SJSA1 (cell line): ENCODE data around the gene RIPK3. TPM values are rescaled to one million over a fixed set of nuclear protein-coding genes. Genes with fewer than 3 reads are reported as not detected.

Source experiments
- DNase-seq, 2 experiments: peaks; one replicate each; pipeline ENCODE4 v3.0.0-alpha.2; 2015 to 2020; ENCODE audit warnings: low spot score in 2 of 2, low read depth in 1 of 2
- H3K27ac ChIP-seq: fragments of 250-450 bp; sonication (Bioruptor Pico); 2 replicates; pipeline ENCODE4 v1.5.1; 2020; ENCODE audit warnings: mild to moderate bottlenecking, moderate library complexity
- H3K27me3 ChIP-seq: fragments of 250-450 bp; sonication (Bioruptor Pico); replicated peaks from 2 replicates; pipeline ENCODE4 v1.5.1; 2020; ENCODE audit warnings: mild to moderate bottlenecking, moderate library complexity
- H3K36me3 ChIP-seq: fragments of 250-450 bp; sonication (Bioruptor Pico); 2 replicates; pipeline ENCODE4 v1.5.1; 2020; ENCODE audit warnings: mild to moderate bottlenecking
- H3K4me1 ChIP-seq: fragments of 250-450 bp; sonication (Bioruptor Pico); replicated peaks from 2 replicates; pipeline ENCODE4 v1.6.1; 2021; ENCODE audit warnings: mild to moderate bottlenecking
- H3K4me3 ChIP-seq: fragments of 250-450 bp; sonication (Bioruptor Pico); 2 replicates; pipeline ENCODE4 v1.5.1; 2020; ENCODE audit warnings: mild to moderate bottlenecking
- H3K9me3 ChIP-seq: fragments of 250-450 bp; sonication (Bioruptor Pico); replicated peaks from 2 replicates; pipeline ENCODE4 v1.5.1; 2020; ENCODE audit warnings: mild to moderate bottlenecking
- total RNA-seq: library from RNA; depleted of rRNA; stranded (reverse); fragments of >200 nt; shearing (Covaris generic); gene quantifications from 2 replicates; pipeline ENCODE4 v1.2.3, GENCODE V29; 2014; rRNA removed

Gene RIPK3
- total RNA-seq, 1 experiment from 2014 or later, result not detected

GRCh38 chr14:24290746-24291145 is 49.0 kb downstream of the RIPK3 start:
- Histone ChIP-seq H3K27me3 (no peaks in the 10 kb centered on the region), H3K4me3 (no peak overlapping the region), H3K4me1 (no peaks in the 10 kb centered on the region), H3K9me3 (no peaks in the 10 kb centered on the region), H3K36me3 (peaks cover 8% of the 10 kb centered on the region), H3K27ac (no peak overlapping the region)
- DNase-seq, result no peak

GRCh38 chr14:24289649-24290280 is 50.0 kb downstream of the RIPK3 start:
- Histone ChIP-seq H3K4me1 (no peaks in the 10 kb centered on the region), H3K27me3 (no peaks in the 10 kb centered on the region), H3K36me3 (peaks cover 5% of the 10 kb centered on the region), H3K27ac (no peak overlapping the region), H3K4me3 (no peak overlapping the region), H3K9me3 (no peaks in the 10 kb centered on the region)
- DNase-seq, result no peak

- no peaks in the 10 kb centered on the region for H3K9me3 ChIP-seq
- DNase-seq, result no peak
- no peaks in the 10 kb centered on the region for H3K27me3 ChIP-seq
- no peak overlapping the region for H3K4me3 ChIP-seq
- no peaks in the 10 kb centered on the region for H3K4me1 ChIP-seq
- H3K36me3 ChIP-seq, result peaks cover 5% of the 10 kb centered on the region
- H3K27ac ChIP-seq, result no peak overlapping the region
These were observed 52.8 kb downstream of the RIPK3 start for GRCh38 chr14:24286996-24287395.

Other genes with a start within 250 kb of the RIPK3 start
- 4.8 and 5.3 TPM in 2 replicates for gene PCK2, start 245.7 kb downstream of the RIPK3 start, total RNA-seq
- gene DCAF11, start 225.2 kb downstream of the RIPK3 start, total RNA-seq, result 43.1 and 44.0 TPM in 2 replicates
- 1.4 TPM in 1 of 2 replicates, not detected in the other for gene NRL, start 225.0 kb downstream of the RIPK3 start, total RNA-seq
- gene FITM1, start 209.3 kb downstream of the RIPK3 start, total RNA-seq, result 1.8 TPM in 1 of 2 replicates, not detected in the other
- 168 and 199 TPM in 2 replicates for gene PSME1, start 203.8 kb downstream of the RIPK3 start, total RNA-seq
- 11.1 and 24.5 TPM in 2 replicates for gene EMC9, start 198.4 kb downstream of the RIPK3 start, total RNA-seq
- 161 and 167 TPM in 2 replicates for gene PSME2, start 193.4 kb downstream of the RIPK3 start, total RNA-seq
- gene RNF31, start 192.5 kb downstream of the RIPK3 start, total RNA-seq, result 40.3 and 135 TPM in 2 replicates
- gene IRF9, start 178.7 kb downstream of the RIPK3 start, total RNA-seq, result 21.8 and 24.3 TPM in 2 replicates
- 0.47 and 6.8 TPM in 2 replicates for gene REC8, start 167.9 kb downstream of the RIPK3 start, total RNA-seq
- gene IPO4, start 151.2 kb downstream of the RIPK3 start, total RNA-seq, result 25.1 and 27.6 TPM in 2 replicates
- gene TM9SF1, start 144.6 kb downstream of the RIPK3 start, total RNA-seq, result 60.3 and 60.5 TPM in 2 replicates
- gene TSSK4, start 134.3 kb downstream of the RIPK3 start, total RNA-seq, result not detected in 2 replicates
- 23.0 and 29.9 TPM in 2 replicates for gene CHMP4A, start 126.5 kb downstream of the RIPK3 start, total RNA-seq
- 13.6 and 30.8 TPM in 2 replicates for gene MDP1, start 123.9 kb downstream of the RIPK3 start, total RNA-seq
- 234 and 316 TPM in 2 replicates for gene NEDD8, start 107.6 kb downstream of the RIPK3 start, total RNA-seq
- gene GMPR2, start 107.1 kb downstream of the RIPK3 start, total RNA-seq, result 46.1 and 64.8 TPM in 2 replicates
- gene TINF2, start 97.4 kb downstream of the RIPK3 start, total RNA-seq, result 31.1 and 53.0 TPM in 2 replicates
- 0.76 TPM in 1 of 2 replicates, not detected in the other for gene TGM1, start 76.8 kb downstream of the RIPK3 start, total RNA-seq
- gene RABGGTA, start 68.4 kb downstream of the RIPK3 start, total RNA-seq, result 18.0 and 30.4 TPM in 2 replicates
- 5.4 and 20.5 TPM in 2 replicates for gene DHRS1, start 40.2 kb downstream of the RIPK3 start, total RNA-seq
- gene NOP9, start 40.1 kb downstream of the RIPK3 start, total RNA-seq, result 15.3 and 16.2 TPM in 2 replicates
- gene CIDEB, start 32.0 kb downstream of the RIPK3 start, total RNA-seq, result not detected in 2 replicates
- 3.1 and 10.1 TPM in 2 replicates for gene LTB4R2, start 29.9 kb downstream of the RIPK3 start, total RNA-seq
- 0.81 and 2.1 TPM in 2 replicates for gene LTB4R, start 28.5 kb downstream of the RIPK3 start, total RNA-seq
- gene ADCY4, start 4.9 kb downstream of the RIPK3 start, total RNA-seq, result not detected in 2 replicates
- gene NFATC4, start 28.2 kb upstream of the RIPK3 start, total RNA-seq, result 14.6 and 23.6 TPM in 2 replicates
- gene NYNRIN, start 59.0 kb upstream of the RIPK3 start, total RNA-seq, result 0.87 and 1.2 TPM in 2 replicates
- 0.84 and 3.1 TPM in 2 replicates for gene CBLN3, start 89.7 kb upstream of the RIPK3 start, total RNA-seq
- gene KHNYN, start 90.0 kb upstream of the RIPK3 start, total RNA-seq, result 12.5 and 25.1 TPM in 2 replicates
- gene SDR39U1, start 102.8 kb upstream of the RIPK3 start, total RNA-seq, result 7.9 and 8.2 TPM in 2 replicates
- not detected in 2 replicates for gene CMA1, start 168.3 kb upstream of the RIPK3 start, total RNA-seq
- gene CTSG, start 236.3 kb upstream of the RIPK3 start, total RNA-seq, result not detected in 2 replicates